GM19452 (cell line): ENCODE data around the gene CD46.

ENCODE experiments used
- ATAC-seq: cut with Tn5 transposase; IDR thresholded peaks from one replicate; pipeline ENCODE4 v1.9.1; 2021; ENCODE audit not compliant: unreplicated experiment

The CD46 gene

GRCh38 chr1:207813512-207813881 lies 61.6 kb downstream of the CD46 start:
- no peak for ATAC-seq

- ATAC-seq = no peak
Observed at GRCh38 chr1:207813946-207814345, 62.1 kb downstream of the CD46 start.

- ATAC-seq = no peak
Observed at GRCh38 chr1:207814469-207814868, 62.6 kb downstream of the CD46 start.

GRCh38 chr1:207815466-207815865 lies 63.6 kb downstream of the CD46 start:
- ATAC-seq = no peak

- no peak for ATAC-seq
Observed at GRCh38 chr1:207815913-207816291, 64.0 kb downstream of the CD46 start.

GRCh38 chr1:207817166-207817565 lies 65.3 kb downstream of the CD46 start:
- no peak for ATAC-seq

DNA sequence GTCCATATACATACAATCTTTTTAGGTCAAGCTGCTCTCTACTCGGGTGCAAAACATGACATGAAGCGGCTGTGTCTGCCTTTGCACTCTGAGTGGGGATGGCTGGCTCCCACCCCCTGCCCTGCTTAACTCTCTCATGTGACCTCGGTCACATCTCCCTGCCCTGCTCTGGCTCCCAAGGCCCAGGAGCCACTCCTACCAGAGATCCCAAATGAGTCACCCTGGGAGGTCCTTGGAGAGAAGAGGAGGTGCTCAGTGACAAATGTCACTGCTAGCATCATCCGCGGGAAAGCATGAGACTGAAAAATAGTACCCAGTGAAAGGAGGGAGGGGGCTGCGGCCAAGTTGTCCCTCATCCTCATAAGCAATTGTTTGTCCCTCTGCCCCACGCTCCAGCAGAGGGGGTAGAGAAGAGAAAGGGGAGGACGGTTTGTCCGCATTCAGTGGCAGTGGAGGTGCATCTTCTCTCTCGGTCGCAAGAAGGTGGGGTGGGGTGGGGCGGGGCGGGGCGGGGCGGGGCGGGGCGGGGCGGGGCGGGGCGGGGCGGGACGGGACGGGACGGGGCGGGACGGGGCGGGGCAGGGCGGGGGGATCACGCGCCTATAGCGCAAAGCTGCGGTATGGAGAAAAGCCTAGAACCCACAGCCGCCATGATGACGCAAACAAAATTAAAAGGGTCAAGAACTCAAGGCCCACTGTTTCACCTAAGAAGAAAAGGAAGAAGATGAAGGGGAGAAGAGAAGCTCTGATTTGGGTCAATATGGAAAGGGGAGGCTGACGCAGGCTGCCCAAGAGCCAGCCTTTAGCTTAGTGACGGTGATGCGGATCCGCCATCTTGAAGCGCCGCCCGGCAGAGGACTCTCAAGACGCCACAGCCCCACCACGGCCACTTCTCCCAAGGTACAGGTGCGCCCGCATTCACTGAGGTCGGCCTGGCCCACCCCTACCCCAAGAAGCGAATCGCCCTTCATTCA lies 66.2 kb downstream of the CD46 start:
- ATAC-seq = no peak

- no peak for ATAC-seq
Observed at GRCh38 chr1:207818971-207819451, 67.2 kb downstream of the CD46 start.

DNA sequence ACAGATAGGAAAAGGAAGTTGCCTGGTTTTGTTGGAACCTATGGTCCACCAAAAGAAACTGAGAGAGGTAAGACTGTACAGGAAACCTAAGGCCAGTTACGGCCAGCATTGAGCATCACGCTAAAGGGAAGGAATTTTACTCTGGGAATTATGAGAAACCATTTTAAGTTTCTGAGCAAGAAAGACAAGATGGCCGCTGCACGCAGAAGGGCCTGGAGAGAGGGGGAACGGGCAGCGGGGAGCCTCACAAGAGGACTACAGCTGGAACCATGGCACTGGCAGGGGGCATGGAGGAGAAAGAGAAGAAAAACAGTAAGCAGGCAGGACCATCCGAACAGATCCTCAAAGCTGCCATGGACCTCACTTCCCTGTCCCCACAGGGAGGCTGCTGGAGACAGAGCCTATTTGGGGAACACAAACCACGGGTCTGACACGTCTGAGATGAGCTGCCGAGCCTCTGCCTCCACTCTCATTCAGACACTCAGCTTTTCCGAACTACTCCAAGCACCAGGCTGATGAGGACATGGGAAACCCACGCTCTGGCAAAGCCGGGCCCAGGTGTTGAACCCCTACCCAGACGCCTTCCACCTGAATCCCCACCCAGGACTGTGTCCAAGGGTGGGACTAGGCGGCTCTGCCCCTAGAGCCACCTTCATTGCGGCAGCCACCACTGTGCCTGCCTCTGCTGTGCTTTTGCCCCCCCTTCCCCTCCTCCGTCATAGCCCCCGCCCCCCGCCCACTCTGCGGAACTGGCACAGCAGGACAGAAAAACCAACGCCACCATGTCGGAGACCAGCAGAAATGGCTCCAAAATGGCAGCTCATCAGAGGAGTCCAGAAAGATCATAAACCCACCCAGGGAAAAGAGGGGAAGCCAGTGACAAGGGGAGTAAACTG lies 69.0 kb downstream of the CD46 start:
- no peak for ATAC-seq

DNA sequence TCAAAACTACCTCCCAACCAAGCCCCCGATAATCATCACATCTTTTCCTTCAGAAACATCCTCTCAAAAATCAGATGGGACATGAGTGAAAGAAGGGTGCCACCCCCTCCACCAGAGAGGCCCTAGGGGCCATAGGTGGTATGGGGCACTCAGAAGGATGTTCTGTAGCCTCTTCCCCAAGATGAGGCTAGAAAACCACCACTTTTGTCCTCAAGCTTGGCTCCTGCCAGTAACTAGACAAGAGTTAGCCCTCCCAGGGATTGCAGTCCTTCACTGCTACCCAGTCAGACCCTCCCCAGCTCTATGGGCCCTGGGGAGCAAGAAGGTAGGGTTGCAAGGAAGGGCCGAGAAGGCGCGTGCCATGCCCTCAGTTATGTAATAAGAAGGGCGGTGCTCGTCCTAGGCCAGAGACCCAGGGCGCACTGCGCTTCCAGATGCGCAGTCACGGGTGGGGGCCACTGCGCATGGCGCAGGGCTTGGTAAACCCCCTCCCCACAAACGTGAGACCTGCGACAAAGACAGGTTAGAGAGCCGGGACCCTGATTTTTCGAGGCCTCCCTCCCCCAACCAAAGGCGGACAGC lies 69.7 kb downstream of the CD46 start:
- no peak for ATAC-seq

GRCh38 chr1:207822124-207822601 lies 70.3 kb downstream of the CD46 start:
- peak; percentile 45 for ATAC-seq

DNA sequence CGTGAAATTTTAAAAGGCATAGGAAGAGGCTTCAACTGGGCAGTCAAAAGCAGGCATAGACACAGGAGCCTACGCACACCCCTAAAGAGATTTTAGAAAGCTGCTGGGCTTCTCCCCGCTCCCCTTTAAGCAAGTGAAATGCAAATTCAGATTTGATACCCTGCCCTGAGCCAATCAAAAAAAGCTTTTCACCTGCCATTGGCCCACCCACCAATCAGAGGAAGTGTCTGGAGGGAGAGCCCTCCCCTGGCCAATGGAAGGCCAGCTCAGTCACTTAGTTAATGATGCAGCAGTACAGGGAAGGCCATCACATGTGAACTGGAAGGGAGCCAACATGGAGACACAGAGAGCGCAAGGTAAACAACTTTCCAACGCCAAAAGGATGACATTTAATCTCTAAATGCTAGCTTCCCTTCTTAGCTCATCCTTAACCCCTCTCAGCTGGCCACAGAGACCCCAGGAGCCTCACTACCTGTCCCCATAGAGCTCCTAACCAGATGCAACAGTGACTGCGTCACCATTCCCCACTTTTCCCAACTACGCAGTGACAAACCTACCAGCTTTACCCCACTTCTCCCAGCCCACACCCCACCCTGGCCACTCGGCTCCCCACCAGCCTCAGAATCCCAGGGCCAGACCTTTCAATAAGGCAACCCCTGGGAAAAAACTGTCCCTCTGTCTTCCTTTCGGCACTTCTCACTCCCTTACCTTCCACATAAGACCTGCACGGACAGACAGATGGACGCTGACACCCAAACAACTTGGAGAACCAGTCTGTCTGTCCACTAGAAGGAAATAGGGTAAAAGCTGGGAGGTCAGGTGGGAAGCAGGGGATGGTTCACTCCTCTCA lies 71.0 kb downstream of the CD46 start:
- ATAC-seq = peak; percentile 60

- no peak for ATAC-seq
Observed at GRCh38 chr1:207823531-207823879, 71.7 kb downstream of the CD46 start.

DNA sequence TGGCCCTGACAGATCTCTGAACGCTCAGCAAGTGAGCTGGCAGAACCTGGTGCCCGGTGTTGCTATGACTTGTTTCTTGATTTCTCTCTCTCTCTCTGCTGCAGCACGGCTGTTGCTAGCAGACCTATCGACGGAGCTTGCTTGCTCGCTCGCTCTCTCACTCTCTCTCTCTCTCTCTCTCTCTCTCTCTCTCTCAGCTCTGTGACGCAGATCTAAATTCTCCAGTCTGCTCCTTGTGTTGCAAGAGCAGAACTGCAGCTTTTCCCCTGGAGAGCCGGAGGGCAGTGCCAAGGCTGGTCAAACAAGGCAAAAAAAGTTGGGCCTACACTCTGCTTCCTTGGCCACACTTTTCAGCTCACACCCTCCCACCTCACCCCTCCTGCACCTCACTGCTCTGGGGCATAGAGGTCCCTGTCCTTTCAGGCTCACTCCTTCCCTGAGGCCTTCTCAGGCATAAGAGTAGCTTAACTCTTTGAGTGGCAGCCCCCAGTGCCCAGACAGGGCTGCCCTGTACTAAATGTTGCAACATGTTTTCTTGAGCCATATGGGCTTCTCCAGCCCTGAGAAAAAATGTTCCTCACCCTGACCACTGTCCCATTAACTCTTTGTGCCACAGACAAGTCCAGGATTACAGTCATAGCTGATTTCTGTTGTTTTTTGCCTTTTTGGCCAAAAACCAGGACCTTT lies 72.2 kb downstream of the CD46 start:
- peak; percentile 31 for ATAC-seq

- ATAC-seq = no peak
Observed at GRCh38 chr1:207824691-207825408, 73.0 kb downstream of the CD46 start.

DNA sequence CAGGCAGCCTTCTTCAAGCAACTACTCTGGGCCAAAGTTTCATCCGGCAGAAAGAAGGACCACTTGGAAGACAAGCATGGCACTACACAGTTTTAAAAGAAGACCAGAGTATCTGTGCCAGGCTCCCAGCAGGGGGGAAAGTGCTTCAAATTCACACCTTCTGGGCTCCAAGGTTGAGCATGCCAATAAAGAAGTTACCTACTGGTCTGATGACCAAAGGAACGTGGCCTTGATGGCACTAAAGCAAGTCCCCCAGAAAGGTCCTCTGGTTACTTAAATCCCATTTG lies 73.5 kb downstream of the CD46 start:
- ATAC-seq = no peak

DNA sequence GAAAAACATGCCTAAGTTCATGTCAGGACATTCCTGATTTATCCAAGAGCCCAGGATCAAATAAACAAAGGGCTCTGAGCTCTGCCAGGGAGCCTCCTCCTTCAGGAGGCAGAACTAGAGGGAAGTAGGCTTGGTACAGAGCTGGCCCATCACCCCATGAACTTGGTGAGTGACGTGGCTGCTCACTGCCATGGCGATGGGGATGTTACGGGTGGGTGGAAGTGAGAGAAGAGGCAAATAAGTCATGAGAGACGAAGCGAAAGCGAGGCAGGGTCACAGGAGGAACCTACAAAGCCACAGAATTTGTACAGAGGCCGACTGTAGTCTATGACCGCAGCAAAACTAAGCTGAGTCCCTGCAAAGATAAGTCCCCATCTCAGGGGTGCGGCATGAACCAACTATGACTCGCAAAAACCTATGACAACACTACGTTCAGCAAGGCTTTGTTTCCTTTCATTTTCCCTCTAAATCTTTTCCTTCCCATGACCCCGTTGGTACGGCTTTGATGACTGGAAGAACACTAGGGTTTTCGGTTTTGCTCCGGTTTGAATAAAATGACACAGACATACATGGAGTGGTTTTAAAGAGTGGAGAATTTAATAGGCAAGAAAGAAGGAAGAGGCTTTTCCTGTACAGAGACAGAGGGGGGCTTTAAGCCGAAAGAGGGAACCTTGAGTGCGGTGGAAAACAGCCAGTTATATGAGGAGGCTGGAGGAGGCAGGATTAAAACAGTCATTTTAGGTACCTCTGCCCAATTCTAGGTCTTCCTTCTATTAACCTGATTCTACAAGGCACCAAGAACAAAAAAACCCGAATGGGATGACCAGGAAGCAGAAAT lies 74.1 kb downstream of the CD46 start:
- peak; percentile 70 for ATAC-seq
